Astrocyte of the cerebellum (primary cell): Measurements from ENCODE around the gene IMMP2L.

Source experiments
- DNase-seq: peaks from one replicate; pipeline ENCODE4 v3.0.0-alpha.2; 2011; ENCODE audit warnings: low read depth
- H3K4me3 ChIP-seq: 2 replicates; pipeline ENCODE4 v1.5.1; 2011; ENCODE audit warnings: mild to moderate bottlenecking, low read depth, low read length, moderate library complexity
- in situ Hi-C: cut with HindIII; loops from 2 replicates; pipeline ENCODE4 v1.10.0; 2017; ENCODE audit warnings: low sequenced_read_pairs
- TF ChIP-seq, protein P1 (sequence below): IDR thresholded peaks from 2 replicates; pipeline ENCODE4 v1.5.1; 2012; ENCODE audit warnings: low read length, low read depth, moderate library complexity, mild to moderate bottlenecking; ENCODE audit errors: missing control alignments

Gene IMMP2L

DNA sequence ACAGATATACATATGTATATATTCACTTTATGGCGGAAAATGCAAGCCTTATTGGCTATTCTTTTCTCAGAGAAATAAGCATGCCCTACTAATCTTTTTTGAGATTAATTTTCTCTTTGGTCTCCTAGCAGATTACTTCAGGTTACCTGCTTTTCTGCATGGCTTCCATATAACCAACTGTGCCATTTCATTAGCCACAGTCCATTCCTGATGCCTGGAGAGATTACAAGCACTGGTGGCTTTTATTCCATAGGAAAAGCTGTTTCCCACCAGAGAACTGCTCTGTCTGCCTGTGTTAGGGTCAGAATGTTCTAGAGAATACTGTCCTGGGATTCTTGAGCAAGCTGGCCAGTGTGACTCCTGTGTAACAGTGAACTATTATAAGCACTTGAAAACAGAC, 411.6 kb downstream of the IMMP2L start:
- in situ Hi-C loops = no loop called here
- TF ChIP-seq, protein P1, sequence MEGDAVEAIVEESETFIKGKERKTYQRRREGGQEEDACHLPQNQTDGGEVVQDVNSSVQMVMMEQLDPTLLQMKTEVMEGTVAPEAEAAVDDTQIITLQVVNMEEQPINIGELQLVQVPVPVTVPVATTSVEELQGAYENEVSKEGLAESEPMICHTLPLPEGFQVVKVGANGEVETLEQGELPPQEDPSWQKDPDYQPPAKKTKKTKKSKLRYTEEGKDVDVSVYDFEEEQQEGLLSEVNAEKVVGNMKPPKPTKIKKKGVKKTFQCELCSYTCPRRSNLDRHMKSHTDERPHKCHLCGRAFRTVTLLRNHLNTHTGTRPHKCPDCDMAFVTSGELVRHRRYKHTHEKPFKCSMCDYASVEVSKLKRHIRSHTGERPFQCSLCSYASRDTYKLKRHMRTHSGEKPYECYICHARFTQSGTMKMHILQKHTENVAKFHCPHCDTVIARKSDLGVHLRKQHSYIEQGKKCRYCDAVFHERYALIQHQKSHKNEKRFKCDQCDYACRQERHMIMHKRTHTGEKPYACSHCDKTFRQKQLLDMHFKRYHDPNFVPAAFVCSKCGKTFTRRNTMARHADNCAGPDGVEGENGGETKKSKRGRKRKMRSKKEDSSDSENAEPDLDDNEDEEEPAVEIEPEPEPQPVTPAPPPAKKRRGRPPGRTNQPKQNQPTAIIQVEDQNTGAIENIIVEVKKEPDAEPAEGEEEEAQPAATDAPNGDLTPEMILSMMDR = no peak
- H3K4me3 ChIP-seq = no peak overlapping the region
- no peak for DNase-seq

DNA sequence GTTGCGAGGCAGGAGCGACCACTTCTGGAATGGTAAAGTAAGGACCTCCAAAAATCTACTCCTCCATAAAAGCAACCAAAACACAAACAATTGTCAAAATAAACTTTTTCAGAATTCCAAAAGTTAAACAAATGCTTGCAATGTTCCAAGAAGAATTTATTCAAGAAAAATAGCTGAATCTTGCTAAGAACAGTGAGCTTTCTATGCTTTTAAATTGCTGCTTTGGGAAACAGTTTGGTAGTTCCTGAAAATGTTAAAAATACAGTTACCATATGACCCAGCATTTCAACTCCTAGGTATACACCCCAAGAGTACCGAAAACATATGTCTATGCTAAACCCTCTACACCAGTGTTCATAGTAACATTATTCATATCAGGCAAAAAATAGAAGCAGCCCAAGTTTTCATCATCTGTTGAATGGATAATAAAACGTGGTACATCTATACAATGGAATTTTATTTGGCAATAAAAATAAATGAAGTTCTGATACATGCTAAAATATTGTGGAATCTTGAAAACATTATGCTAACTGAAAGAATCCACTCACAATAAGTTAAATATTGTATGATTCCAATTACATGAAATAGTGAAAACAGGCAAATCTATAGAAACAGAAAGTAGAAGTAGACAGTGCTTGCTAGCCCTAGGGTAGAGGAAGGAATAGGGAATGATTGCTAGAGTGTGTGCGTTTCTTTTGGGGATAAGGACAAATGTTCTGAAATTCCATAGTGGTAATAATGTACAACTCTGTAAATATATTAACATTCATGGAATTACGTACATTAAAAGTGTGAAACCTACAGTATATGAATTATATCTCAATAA, 414.4 kb downstream of the IMMP2L start:
- DNase-seq = no peak
- TF ChIP-seq, protein P1 = no peak
- in situ Hi-C loops = no loop called here
- no peak overlapping the region for H3K4me3 ChIP-seq

DNA sequence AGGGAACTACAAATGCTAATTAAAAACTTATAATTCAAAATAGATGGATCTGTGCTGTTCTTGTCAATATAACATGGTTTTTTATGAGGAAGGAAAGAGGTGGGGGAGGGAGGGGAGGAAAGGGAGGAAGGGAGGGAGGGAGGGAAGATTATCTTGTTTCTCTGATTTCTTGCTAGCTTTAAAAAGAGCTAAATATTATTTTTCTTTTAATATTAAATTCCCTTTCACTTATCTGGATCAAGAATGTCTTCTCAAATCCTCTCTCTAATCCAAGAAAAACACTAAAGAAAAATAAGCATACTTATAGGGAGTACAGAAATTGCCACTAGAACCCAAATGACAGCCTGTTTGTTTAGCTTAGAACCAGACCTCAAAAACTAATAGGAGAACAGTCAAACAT, 416.2 kb downstream of the IMMP2L start:
- no peak overlapping the region for H3K4me3 ChIP-seq
- TF ChIP-seq, protein P1 = no peak
- in situ Hi-C loops = no loop called here
- no peak for DNase-seq

DNA sequence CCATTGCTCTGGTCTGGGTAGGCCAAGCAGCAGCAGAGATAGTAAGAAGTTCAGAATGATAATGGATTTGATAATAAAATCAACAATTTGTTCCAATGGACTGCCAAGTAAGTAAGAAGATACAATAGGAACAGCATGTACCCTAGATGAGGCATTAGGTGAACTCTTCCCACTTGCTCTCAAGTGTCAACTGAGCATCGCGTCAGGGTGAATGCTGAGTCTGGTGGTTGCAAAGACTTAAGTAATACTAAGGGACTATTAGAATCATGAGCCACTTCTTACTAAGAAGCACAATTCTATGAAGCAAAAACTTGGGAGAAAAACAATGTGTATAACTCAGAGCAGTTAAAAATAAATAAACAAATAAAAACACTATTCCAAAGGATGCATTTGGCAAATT, 416.8 kb downstream of the IMMP2L start:
- TF ChIP-seq, protein P1 = no peak
- in situ Hi-C loops = no loop called here
- H3K4me3 ChIP-seq = no peak overlapping the region
- DNase-seq = no peak

DNA sequence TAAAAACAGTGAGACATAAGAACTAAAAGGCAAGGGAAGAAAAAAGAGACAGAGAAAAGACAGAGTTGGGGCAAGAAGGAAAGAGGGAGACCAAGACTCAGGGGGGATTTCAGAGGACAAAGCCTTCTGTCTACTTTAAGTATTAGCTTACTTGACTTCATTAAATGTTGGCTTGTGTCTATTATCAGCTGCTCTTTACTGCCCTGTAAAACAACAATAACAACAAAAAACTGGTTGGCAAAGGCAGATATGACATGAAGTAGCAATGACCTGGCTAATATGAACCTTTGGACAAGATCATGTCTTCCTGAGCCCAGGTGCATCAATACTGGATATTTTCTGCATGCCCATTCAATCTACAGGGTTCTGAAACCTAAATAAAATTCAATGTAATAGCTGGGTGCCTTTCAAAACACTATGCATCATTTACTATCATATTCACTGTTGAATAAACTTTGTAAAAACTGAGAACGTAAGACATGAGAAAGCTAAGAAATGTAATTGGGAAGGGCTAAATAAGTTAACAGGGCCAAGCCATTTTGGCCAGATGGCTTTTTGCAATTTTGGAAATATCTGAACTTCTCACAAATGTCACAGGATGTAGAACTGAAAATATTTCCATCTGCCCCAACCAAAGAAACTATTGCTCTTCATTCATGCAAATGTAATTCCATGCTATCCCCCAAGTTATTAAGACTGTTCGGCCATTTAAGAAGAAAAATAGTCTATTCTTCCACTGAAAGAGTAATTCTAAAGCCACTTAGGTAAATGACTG, 422.0 kb downstream of the IMMP2L start:
- TF ChIP-seq, protein P1 = no peak
- in situ Hi-C loops = no loop called here

DNA sequence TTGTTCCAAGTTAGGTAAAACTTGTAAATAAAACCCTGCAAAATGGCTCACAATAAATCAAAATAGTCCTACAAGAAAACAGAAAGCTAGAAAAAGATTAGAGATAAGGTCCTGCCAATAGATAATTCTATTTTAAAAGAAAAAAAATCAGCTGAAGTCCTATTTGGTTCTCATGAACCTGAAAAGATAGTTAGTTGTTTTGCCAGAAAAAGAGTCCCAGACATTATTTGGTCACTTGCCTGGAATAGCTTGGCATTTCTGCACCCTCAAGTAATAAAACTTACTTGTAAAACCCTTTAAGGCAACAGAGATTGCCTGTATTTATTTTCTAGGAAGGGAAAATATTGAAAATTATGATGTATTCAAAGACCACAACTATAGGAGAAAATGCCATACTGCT, 423.7 kb downstream of the IMMP2L start:
- in situ Hi-C loops = no loop called here
- TF ChIP-seq, protein P1 = no peak
- DNase-seq = no peak
- H3K4me3 ChIP-seq = no peak overlapping the region

More for the DNA sequence above, 422.0 kb downstream of the IMMP2L start:
- DNase-seq = no peak
- H3K4me3 ChIP-seq = no peak overlapping the region
